Measurements from ENCODE around the gene PARD3.
"Not testable (repeated sequence)": the region's sequence is repeated elsewhere in the genome, so short reads cannot be mapped to it uniquely, and the experiment has no call there.

The PARD3 gene

GRCh38 chr10:34079702-34080484 is 735.2 kb downstream of the PARD3 start:
- no peak for DNase-seq

- no peak for DNase-seq
These were observed 736.2 kb downstream of the PARD3 start for GRCh38 chr10:34078745-34079470.

GRCh38 chr10:34078017-34078744 is 736.9 kb downstream of the PARD3 start:
- no peak for DNase-seq

- no peak for DNase-seq
These were observed 738.7 kb downstream of the PARD3 start for GRCh38 chr10:34076443-34076842.

GRCh38 chr10:34075254-34075926 is 739.7 kb downstream of the PARD3 start:
- no peak for DNase-seq

- DNase-seq, result no peak
These were observed 741.0 kb downstream of the PARD3 start for GRCh38 chr10:34074051-34074450.

- DNase-seq, result not testable (repeated sequence)
These were observed 747.4 kb downstream of the PARD3 start for GRCh38 chr10:34067741-34068140.

GRCh38 chr10:34063592-34063991 is 751.5 kb downstream of the PARD3 start:
- no peak for DNase-seq

- DNase-seq, result no peak
These were observed 753.3 kb downstream of the PARD3 start for GRCh38 chr10:34061841-34062240.
